NB4 (cell line): ENCODE data around the gene ATG9B.

ENCODE experiments used
- CTCF ChIP-seq: IDR thresholded peaks from one replicate; pipeline ENCODE4 v1.5.1; 2012; ENCODE audit warnings: low read depth, low read length
- MYC ChIP-seq: IDR thresholded peaks from 2 replicates; pipeline ENCODE4 v1.6.1; 2011; ENCODE audit warnings: low read depth, low read length
- POLR2A ChIP-seq: IDR thresholded peaks from 2 replicates; pipeline ENCODE4 v1.6.1; 2011; ENCODE audit warnings: mild to moderate bottlenecking; ENCODE audit not compliant: insufficient read length; ENCODE audit errors: extremely low read depth

DNA sequence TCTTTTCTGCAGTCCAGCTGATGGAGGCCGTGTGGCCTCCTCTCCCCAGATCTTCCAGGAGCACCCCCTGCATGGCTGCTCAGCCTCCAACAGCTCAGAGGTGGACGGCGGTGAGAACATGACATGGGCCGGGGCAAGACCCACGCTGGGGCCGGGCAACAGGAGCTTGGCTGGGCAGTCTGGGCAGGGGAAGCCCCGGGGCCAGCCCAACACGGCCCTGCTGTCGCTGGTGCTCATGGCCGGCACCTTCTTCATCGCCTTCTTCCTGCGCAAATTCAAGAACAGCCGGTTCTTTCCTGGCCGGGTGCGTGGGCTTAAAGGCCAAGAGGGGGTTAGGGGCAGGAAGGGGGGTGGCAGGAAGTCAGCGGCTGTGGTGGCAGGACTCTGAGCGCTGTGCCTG lies 49.7 kb upstream of the ATG9B start:
- TF ChIP-seq CTCF: no peak
- no peak for TF ChIP-seq POLR2A
- TF ChIP-seq MYC: no peak
